ENCODE data around the gene GNB1. TPM values are rescaled to one million over a fixed set of nuclear protein-coding genes. Genes with fewer than 3 reads are reported as not detected.

GNB1 gene
- total and polyA plus RNA-seq, 2 of the 4 experiments (the other 2 are of a cell fraction), result 73.5 to 371 TPM

GRCh38 chr1:1775327-1776226 lies 115.3 kb downstream of the GNB1 start (continued):
- TF ChIP-seq MAZ (IDR thresholded peaks at IDR 0.05; ENCODE audit: borderline replicate concordance, low read depth, low read length) (no peak), POLR2A (IDR thresholded peaks at IDR 0.05; ENCODE audit: low read depth, low read length) (no peak)

- DNase-seq (no peak), ATAC-seq (ENCODE audit: low read depth) (no peak)
- Histone ChIP-seq H3K36me3 (ENCODE audit: control insufficient read depth, insufficient read depth, low read length) (peaks cover 10% of the 10 kb centered on the region), H2BK20ac (ENCODE audit: low read depth, low read length) (no peak overlapping the region), H2BK15ac (ENCODE audit: low read depth, low read length) (no peak overlapping the region), H3K9me1 (ENCODE audit: insufficient read depth, low read length) (peaks cover 6% of the 10 kb centered on the region), H3K9me3 (ENCODE audit: control insufficient read depth, insufficient read depth, low read length) (peaks cover 8% of the 10 kb centered on the region), H3K4ac (ENCODE audit: low read depth, low read length) (no peak overlapping the region), H2AK9ac (replicated peaks; ENCODE audit: low read depth, low read length, poor library complexity) (no peak overlapping the region), H3K56ac (ENCODE audit: extremely low read depth, insufficient read depth, low read length) (no peak overlapping the region), H3K4me3 (ENCODE audit: insufficient read depth, low read depth, low read length) (no peak overlapping the region), H3K27ac (ENCODE audit: insufficient read depth, low read length) (no peak overlapping the region), H2BK5ac (ENCODE audit: low read depth, low read length, poor library complexity, severe bottlenecking) (no peak overlapping the region), H4K8ac (ENCODE audit: low read depth in 2 of 2, low read length in 2 of 2) (no peak overlapping the region), H2AFZ (replicated peaks; ENCODE audit: low read length, poor library complexity) (no peak overlapping the region), H3K79me1 (ENCODE audit: low read depth in 1 of 2, low read length in 2 of 2) (peaks cover 19 to 46% of the 10 kb centered on the region in 2 experiments), H3K4me2 (ENCODE audit: low read depth, low read length) (no peak overlapping the region), H4K91ac (ENCODE audit: insufficient read depth, low read depth, low read length) (no peak overlapping the region), H3K18ac (ENCODE audit: low read depth, low read length) (no peak overlapping the region), H4K20me1 (ENCODE audit: insufficient read depth, low read length) (peaks cover 27% of the 10 kb centered on the region), H3K27me3 (ENCODE audit: control insufficient read depth, insufficient read depth, low read length) (no peaks in the 10 kb centered on the region), H2BK120ac (ENCODE audit: low read depth, low read length) (no peak overlapping the region), H3K4me1 (ENCODE audit: control insufficient read depth, insufficient read depth, low read length) (peaks cover 7% of the 10 kb centered on the region), H3K23ac (ENCODE audit: low read depth, low read length) (no peak overlapping the region), H3K14ac (replicated peaks; ENCODE audit: low read depth, low read length) (no peak overlapping the region), H3K9ac (ENCODE audit: low read depth, low read length) (no peak overlapping the region), H4K5ac (ENCODE audit: low read depth, low read length) (no peak overlapping the region), H2AK5ac (ENCODE audit: low read depth, low read length) (no peak overlapping the region)
- ChIA-PET POLR2A (ENCODE audit: unreplicated experiment) (no interaction called here), CTCF (no interaction called here)
- BruUV-seq (replicated peaks), result no TSS peak
- in situ Hi-C loops (cut with MboI; ENCODE audit: low sequenced_read_pairs), result no loop called here
- TF ChIP-seq MXI1 (IDR thresholded peaks at IDR 0.05; ENCODE audit: borderline replicate concordance, low read depth, low read length), result no peak
- no peak for TF ChIP-seq SMC3 (IDR thresholded peaks at IDR 0.05; ENCODE audit: low read depth, low read length)
- no peak for TF ChIP-seq POLR2A (IDR thresholded peaks at IDR 0.05; ENCODE audit: low read depth, low read length)
- TF ChIP-seq MAFK (IDR thresholded peaks at IDR 0.05; ENCODE audit: low read depth, low read length), result peak; percentile 77
- TF ChIP-seq BHLHE40 (IDR thresholded peaks at IDR 0.05; ENCODE audit: low read depth, low read length), result no peak
- no peak for TF ChIP-seq ELK1 (IDR thresholded peaks at IDR 0.05; ENCODE audit: borderline replicate concordance, low read depth, low read length)
- TF ChIP-seq USF2 (IDR thresholded peaks at IDR 0.05; ENCODE audit: low read depth, low read length), result no peak
- TF ChIP-seq MAZ (IDR thresholded peaks at IDR 0.05; ENCODE audit: borderline replicate concordance, low read depth, low read length), result no peak
- no peak for TF ChIP-seq RFX5 (IDR thresholded peaks at IDR 0.05; ENCODE audit: low read depth, low read length)
- intact Hi-C loops (cut with micrococcal nuclease), result no loop called here
- WGBS, 2 experiments (ENCODE audit: extremely low coverage in 2 of 2, insufficient read length in 1 of 2), result 100% methylated on average over 2 of the region's 4 CpGs; no CpG with 5 or more reads in 1 of the 2 experiments
- dilution Hi-C loops (cut with HindIII; ENCODE audit: low sequenced_read_pairs, unreplicated experiment), result no loop called here
Observed at GRCh38 chr1:1773874-1774273, 117.0 kb downstream of the GNB1 start.

Data from IMR-90 (cell line).